HUES6 (cell line): ENCODE data around the gene ERC2.

Experiments
- H3K27ac ChIP-seq: 2 replicates; pipeline ENCODE4 v1.7.0; 2013; ENCODE audit warnings: low read depth, mild to moderate bottlenecking, low read length, inconsistent platforms
- H3K27me3 ChIP-seq: 2 replicates; pipeline ENCODE4 v1.6.1; 2013; ENCODE audit warnings: low read length; ENCODE audit not compliant: control insufficient read depth, insufficient read depth
- H3K36me3 ChIP-seq: 2 replicates; pipeline ENCODE4 v1.6.1; 2013; ENCODE audit warnings: low read length; ENCODE audit not compliant: control insufficient read depth, insufficient read depth
- H3K4me1 ChIP-seq: 2 replicates; pipeline ENCODE4 v1.6.1; 2013; ENCODE audit warnings: low read length; ENCODE audit not compliant: control insufficient read depth, insufficient read depth
- H3K4me3 ChIP-seq: 2 replicates; pipeline ENCODE4 v1.5.1; 2013; ENCODE audit warnings: low read depth, low read length
- H3K9ac ChIP-seq: one replicate; pipeline ENCODE4 v1.6.1; 2013; ENCODE audit warnings: mild to moderate bottlenecking, low read length
- H3K9me3 ChIP-seq: 2 replicates; pipeline ENCODE4 v1.6.1; 2013; ENCODE audit warnings: low read depth, low read length; ENCODE audit not compliant: control insufficient read depth, insufficient read depth

ERC2 gene

GRCh38 chr3:55471522-55472280 lies 996.6 kb downstream of the ERC2 start:
- Histone ChIP-seq H3K9ac (no peak overlapping the region), H3K36me3 (peaks cover 31% of the 10 kb centered on the region; the same call in 1 of the 2 replicates)

GRCh38 chr3:55471084-55471483 lies 997.2 kb downstream of the ERC2 start:
- no peaks in the 10 kb centered on the region for H3K9me3 ChIP-seq
- no peak overlapping the region for H3K4me3 ChIP-seq
- peaks cover 29% of the 10 kb centered on the region for H3K27me3 ChIP-seq
- no peak overlapping the region for H3K9ac ChIP-seq
- H3K27ac ChIP-seq, result no peak overlapping the region
- peaks cover 28% of the 10 kb centered on the region; the same call in 1 of the 2 replicates for H3K36me3 ChIP-seq
- 0 out of 2 replicates have a peak, but pooled peaks cover 3% of the 10 kb centered on the region for H3K4me1 ChIP-seq

More at GRCh38 chr3:55471522-55472280, 996.6 kb downstream of the ERC2 start:
- no peak overlapping the region for H3K27ac ChIP-seq
- no peaks in the 10 kb centered on the region for H3K9me3 ChIP-seq
- H3K4me3 ChIP-seq, result no peak overlapping the region
- H3K27me3 ChIP-seq, result peaks cover 30% of the 10 kb centered on the region
- H3K4me1 ChIP-seq, result peaks cover 6% of the 10 kb centered on the region; the same call in 1 of the 2 replicates

GRCh38 chr3:55469957-55470526 lies 998.2 kb downstream of the ERC2 start:
- H3K36me3 ChIP-seq, result peaks cover 28% of the 10 kb centered on the region; the same call in 1 of the 2 replicates
- no peak overlapping the region for H3K27ac ChIP-seq

GRCh38 chr3:55468251-55468650 lies 1000.0 kb downstream of the ERC2 start:
- no peak overlapping the region for H3K4me3 ChIP-seq
- H3K4me1 ChIP-seq, result no peaks in the 10 kb centered on the region
- H3K9ac ChIP-seq, result no peak overlapping the region
- H3K36me3 ChIP-seq, result peaks cover 28% of the 10 kb centered on the region; the same call in 1 of the 2 replicates
- no peaks in the 10 kb centered on the region for H3K9me3 ChIP-seq
- H3K27me3 ChIP-seq, result peaks cover 6% of the 10 kb centered on the region; the same call in 1 of the 2 replicates
- no peak overlapping the region for H3K27ac ChIP-seq

More at GRCh38 chr3:55469957-55470526, 998.2 kb downstream of the ERC2 start:
- Histone ChIP-seq H3K4me3 (no peak overlapping the region), H3K4me1 (0 out of 2 replicates have a peak, but pooled peaks cover 3% of the 10 kb centered on the region), H3K27me3 (peaks cover 22% of the 10 kb centered on the region), H3K9me3 (no peaks in the 10 kb centered on the region), H3K9ac (no peak overlapping the region)

GRCh38 chr3:55467099-55467498 lies 1001.2 kb downstream of the ERC2 start:
- Histone ChIP-seq H3K4me1 (no peaks in the 10 kb centered on the region), H3K36me3 (peaks cover 21% of the 10 kb centered on the region; the same call in 1 of the 2 replicates), H3K27me3 (no peaks in the 10 kb centered on the region), H3K27ac (no peak overlapping the region), H3K9me3 (no peaks in the 10 kb centered on the region), H3K4me3 (no peak overlapping the region), H3K9ac (no peak overlapping the region)

GRCh38 chr3:55466526-55466925 lies 1001.7 kb downstream of the ERC2 start:
- H3K36me3 ChIP-seq, result peaks cover 21% of the 10 kb centered on the region; the same call in 1 of the 2 replicates
- no peak overlapping the region for H3K27ac ChIP-seq
- no peak overlapping the region for H3K9ac ChIP-seq
- no peaks in the 10 kb centered on the region for H3K27me3 ChIP-seq
- no peaks in the 10 kb centered on the region for H3K4me1 ChIP-seq
- H3K4me3 ChIP-seq, result no peak overlapping the region
- no peaks in the 10 kb centered on the region for H3K9me3 ChIP-seq

- H3K4me3 ChIP-seq, result no peak overlapping the region
- H3K27ac ChIP-seq, result no peak overlapping the region
- H3K9ac ChIP-seq, result no peak overlapping the region
- H3K36me3 ChIP-seq, result no peaks in the 10 kb centered on the region
- no peaks in the 10 kb centered on the region for H3K4me1 ChIP-seq
- H3K27me3 ChIP-seq, result no peaks in the 10 kb centered on the region
- H3K9me3 ChIP-seq, result no peaks in the 10 kb centered on the region
These were observed 1006.4 kb downstream of the ERC2 start for GRCh38 chr3:55461896-55462295.

GRCh38 chr3:55459838-55460237 lies 1008.4 kb downstream of the ERC2 start:
- H3K27me3 ChIP-seq, result no peaks in the 10 kb centered on the region
- H3K27ac ChIP-seq, result no peak overlapping the region
- no peak overlapping the region for H3K9ac ChIP-seq

More at GRCh38 chr3:55459838-55460237, 1008.4 kb downstream of the ERC2 start:
- no peaks in the 10 kb centered on the region for H3K9me3 ChIP-seq
- no peaks in the 10 kb centered on the region for H3K36me3 ChIP-seq
- H3K4me1 ChIP-seq, result no peaks in the 10 kb centered on the region
- no peak overlapping the region for H3K4me3 ChIP-seq
